Body of pancreas (tissue), 4 donors: Measurements from ENCODE around the gene TMEM225B.
"Not testable (repeated sequence)": the region's sequence is repeated elsewhere in the genome, so short reads cannot be mapped to it uniquely, and the experiment has no call there.

ENCODE experiments used
- POLR2A ChIP-seq, 3 donors: fragments of 450-650 bp; IDR thresholded peaks; one replicate each; pipeline ENCODE4 v1.6.1; 2016; ENCODE audit warnings: antibody characterized with exemption in 3 of 3, mild to moderate bottlenecking in 2 of 3
- TF ChIP-seq, protein P1 (sequence below), 7 experiments: fragments of 450-650 bp in 4 of 7; fragments of 200-600 bp in 3 of 7; sonication (generic) in 3 of 7; IDR thresholded peaks; one replicate each; pipeline ENCODE4 v1.5.1; 2016 to 2019; ENCODE audit warnings: antibody characterized with exemption in 7 of 7

DNA sequence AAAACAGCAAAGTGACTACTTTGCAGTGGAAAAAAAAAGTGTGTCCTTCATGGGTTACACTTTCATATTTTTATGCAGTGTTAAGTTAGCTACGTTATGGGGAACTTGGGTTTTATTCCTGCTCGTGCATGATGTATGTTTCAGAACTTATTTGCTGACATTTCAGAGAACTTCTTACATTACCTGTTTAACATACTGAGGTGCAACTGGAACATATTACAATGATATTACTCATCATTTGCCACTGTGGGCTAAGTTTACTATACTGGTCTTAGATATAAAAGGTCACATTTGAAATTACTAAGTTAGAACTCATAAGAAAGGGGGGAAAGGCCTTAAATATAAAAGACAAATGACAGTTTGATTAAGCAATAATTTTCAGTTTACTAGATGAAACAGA, 39.3 kb downstream of the TMEM225B start:
- TF ChIP-seq POLR2A (IDR thresholded peaks at IDR 0.05) = not testable (repeated sequence)
- TF ChIP-seq, protein P1, sequence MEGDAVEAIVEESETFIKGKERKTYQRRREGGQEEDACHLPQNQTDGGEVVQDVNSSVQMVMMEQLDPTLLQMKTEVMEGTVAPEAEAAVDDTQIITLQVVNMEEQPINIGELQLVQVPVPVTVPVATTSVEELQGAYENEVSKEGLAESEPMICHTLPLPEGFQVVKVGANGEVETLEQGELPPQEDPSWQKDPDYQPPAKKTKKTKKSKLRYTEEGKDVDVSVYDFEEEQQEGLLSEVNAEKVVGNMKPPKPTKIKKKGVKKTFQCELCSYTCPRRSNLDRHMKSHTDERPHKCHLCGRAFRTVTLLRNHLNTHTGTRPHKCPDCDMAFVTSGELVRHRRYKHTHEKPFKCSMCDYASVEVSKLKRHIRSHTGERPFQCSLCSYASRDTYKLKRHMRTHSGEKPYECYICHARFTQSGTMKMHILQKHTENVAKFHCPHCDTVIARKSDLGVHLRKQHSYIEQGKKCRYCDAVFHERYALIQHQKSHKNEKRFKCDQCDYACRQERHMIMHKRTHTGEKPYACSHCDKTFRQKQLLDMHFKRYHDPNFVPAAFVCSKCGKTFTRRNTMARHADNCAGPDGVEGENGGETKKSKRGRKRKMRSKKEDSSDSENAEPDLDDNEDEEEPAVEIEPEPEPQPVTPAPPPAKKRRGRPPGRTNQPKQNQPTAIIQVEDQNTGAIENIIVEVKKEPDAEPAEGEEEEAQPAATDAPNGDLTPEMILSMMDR (IDR thresholded peaks at IDR 0.05) = not testable (repeated sequence)
